K562 (cell line): Measurements from ENCODE around the gene VIT. TPM values are rescaled to one million over a fixed set of nuclear protein-coding genes. Genes with fewer than 3 reads are reported as not detected.

Experiments
- CXXC5 ChIP-seq: fragments of 250-450 bp; sonication (Bioruptor Pico); IDR thresholded peaks from 2 replicates; pipeline ENCODE4 v1.8.0; 2022; ENCODE audit warnings: inconsistent platforms, mild to moderate bottlenecking, moderate library complexity
- ID3 ChIP-seq, 2 experiments: fragments of 250-450 bp in 1 of 2; fragments of 450-650 bp in 1 of 2; sonication (Bioruptor Pico) in 1 of 2; IDR thresholded peaks; 2 replicates each; pipeline versions ENCODE4 v1.6.1 to v1.8.0; 2016 to 2021; ENCODE audit warnings: mild to moderate bottlenecking in 2 of 2, moderate library complexity in 2 of 2, missing compliant biosample characterization in 1 of 2, missing genetic modification characterization in 1 of 2
- PRDM10 ChIP-seq: fragments of 450-650 bp; IDR thresholded peaks from 2 replicates; pipeline ENCODE4 v1.6.1; 2018; ENCODE audit not compliant: partially characterized antibody
- ZC3H4 ChIP-seq: sonication (generic); formaldehyde crosslinking; IDR thresholded peaks from 2 replicates; pipeline ENCODE4 v1.9.0; 2021; ENCODE audit warnings: missing genetic modification reagents, borderline replicate concordance
- ZNF212 ChIP-seq: fragments of 450-650 bp; formaldehyde crosslinking; IDR thresholded peaks from 2 replicates; pipeline ENCODE4 v1.4.0; 2020; ENCODE audit warnings: mild to moderate bottlenecking
- ZNF408 ChIP-seq: fragments of 250-450 bp; sonication (Bioruptor Pico); IDR thresholded peaks from 2 replicates; pipeline ENCODE4 v1.4.0; 2020; ENCODE audit warnings: low read depth, mild to moderate bottlenecking, moderate library complexity
- ZNF589 ChIP-seq: fragments of 200-800 bp; sonication (Bioruptor generic); IDR thresholded peaks from 2 replicates; pipeline ENCODE4 v1.6.1; 2016; ENCODE audit warnings: low read depth, missing genetic modification characterization, missing compliant biosample characterization
- ZNF780A ChIP-seq: fragments of 250-450 bp; sonication (Bioruptor Pico); IDR thresholded peaks from 2 replicates; pipeline ENCODE4 v1.5.0; 2021; ENCODE audit warnings: mild to moderate bottlenecking
- polyA plus RNA-seq, 8 experiments: library from polyadenylated mRNA; depleted of rRNA in 4 of 8; stranded (reverse) in 5 of 8; unstranded in 3 of 8; fragments of >200 nt; fragmentation: Nextera tagmentation in 2 of 8; fragmentation: Illumina TruSeq in 1 of 8; extraction: Ambion mirVana in 2 of 8; extraction: Trizol in 1 of 8; gene quantifications; 2 replicates each; pipeline versions ENCODE4 v1.2.1 to v1.2.3, GENCODE V29; 2011 to 2014; ENCODE audit warnings: inconsistent platforms in 1 of 8, missing spikeins in 1 of 8
- total RNA-seq, 7 experiments: library from RNA; depleted of rRNA in 6 of 7; stranded (reverse); fragments of >200 nt in 6 of 7; fragmentation: Illumina TruSeq in 2 of 7; extraction: Trizol in 2 of 7; gene quantifications; 2 replicates each; pipeline versions ENCODE4 v1.2.1 to v1.2.3, GENCODE V29; 2011 to 2021; ENCODE audit warnings: low replicate concordance in 1 of 7

Gene VIT
- total and polyA plus RNA-seq, 9 of the 15 experiments (the other 6 are each of a cell fraction or from before 2014, with no cell fraction given) = not detected

GRCh38 chr2:36770542-36771287 lies 74.2 kb downstream of the VIT start (continued):
- TF ChIP-seq PRDM10 = peak; percentile 91
- no peak for TF ChIP-seq ZNF408 (CRISPR knock-in tag)
- TF ChIP-seq ZNF589 (CRISPR knock-in tag) = no peak
- no peak for TF ChIP-seq ZNF212 (CRISPR knock-in tag)
- no peak for TF ChIP-seq ZNF780A
- no peak for TF ChIP-seq CXXC5 (CRISPR knock-in tag)
- TF ChIP-seq ZC3H4 (CRISPR knock-in tag) = no peak
- no peak for TF ChIP-seq ID3 (CRISPR knock-in tag; IDR thresholded peaks at IDR 0.05)
- TF ChIP-seq ID3 (tag; IDR thresholded peaks at IDR 0.05) = no peak
